ENCODE results near the gene PAK2. TPM values are rescaled to one million over a fixed set of nuclear protein-coding genes. Genes with fewer than 3 reads are reported as not detected.

Gene PAK2
- total and polyA plus RNA-seq, 5 experiments from 2014 or later, result 28.4 to 81.0 (median 30.3) TPM

DNA sequence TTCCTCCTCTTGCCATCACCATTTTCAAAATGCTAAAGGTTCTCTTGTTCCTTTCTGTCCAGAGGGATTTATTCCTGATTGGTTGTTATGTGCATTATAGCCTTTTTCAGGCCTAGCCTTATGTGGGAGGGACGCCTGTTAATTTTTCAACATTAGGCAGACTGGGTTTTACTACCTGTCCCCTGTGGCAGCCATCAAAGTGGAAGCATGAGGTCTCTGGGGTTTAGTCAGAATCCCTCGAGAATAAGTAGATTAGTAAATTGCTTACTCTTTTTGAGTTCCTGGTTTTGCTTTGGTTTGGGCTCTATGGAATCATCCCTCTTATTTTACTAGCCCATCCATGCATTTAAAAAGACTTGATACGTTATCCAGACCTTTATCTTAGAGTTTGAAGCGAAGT lies 32.4 kb downstream of the PAK2 start:
- Mint-ChIP-seq H3K9me3 (no peaks in the 10 kb centered on the region), H3K4me1 (peaks cover 35 to 82% (median 66%) of the 10 kb centered on the region in 4 donors), H3K36me3 (peaks cover 0 to 36% (median 8%) of the 10 kb centered on the region in 3 donors), H3K27ac (peak overlapping the region in 6 of 10 donors; percentile 4 to 84 (median 70)), H3K4me3 (peak overlapping the region in 6 of 10 donors; percentile 8 to 63 (median 35)), H3K27me3 (no peaks in the 10 kb centered on the region)
- ATAC-seq (no peak), DNase-seq (no peak)
- POLR2A ChIA-PET, result no interaction called here

DNA sequence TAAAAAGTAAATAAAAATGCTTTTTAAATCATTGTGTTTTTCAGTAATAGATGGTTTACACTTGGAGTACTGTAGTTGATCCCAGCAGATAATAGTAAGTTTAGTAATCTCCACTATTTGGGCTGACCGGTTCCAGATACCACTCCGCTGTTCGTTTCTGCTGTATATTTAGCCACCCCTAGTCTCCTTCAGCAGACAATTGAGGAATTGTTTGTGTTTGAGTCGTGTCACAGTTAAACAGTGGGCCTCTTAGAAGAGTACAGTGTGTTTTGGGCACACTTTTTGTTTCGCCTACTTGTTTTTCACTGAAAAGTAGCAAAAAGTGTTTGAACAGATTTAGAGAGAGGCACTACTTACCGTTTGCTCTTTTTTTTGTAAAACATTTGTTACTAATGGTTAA lies 33.2 kb downstream of the PAK2 start:
- POLR2A ChIA-PET, result no interaction called here
- no peaks in the 10 kb centered on the region for H3K9me3 Mint-ChIP-seq
- no peak for ATAC-seq
- H3K4me1 Mint-ChIP-seq, result peaks cover 37 to 82% (median 70%) of the 10 kb centered on the region in 4 donors
- peaks cover 0 to 37% (median 8%) of the 10 kb centered on the region in 3 donors for H3K36me3 Mint-ChIP-seq
- no peak for DNase-seq
- H3K27ac Mint-ChIP-seq, result peak overlapping the region in 4 of 10 donors; percentile 33 to 84 (median 42)
- H3K27me3 Mint-ChIP-seq, result no peaks in the 10 kb centered on the region
- peak overlapping the region in 2 of 10 donors; percentile 2 to 24 for H3K4me3 Mint-ChIP-seq

DNA sequence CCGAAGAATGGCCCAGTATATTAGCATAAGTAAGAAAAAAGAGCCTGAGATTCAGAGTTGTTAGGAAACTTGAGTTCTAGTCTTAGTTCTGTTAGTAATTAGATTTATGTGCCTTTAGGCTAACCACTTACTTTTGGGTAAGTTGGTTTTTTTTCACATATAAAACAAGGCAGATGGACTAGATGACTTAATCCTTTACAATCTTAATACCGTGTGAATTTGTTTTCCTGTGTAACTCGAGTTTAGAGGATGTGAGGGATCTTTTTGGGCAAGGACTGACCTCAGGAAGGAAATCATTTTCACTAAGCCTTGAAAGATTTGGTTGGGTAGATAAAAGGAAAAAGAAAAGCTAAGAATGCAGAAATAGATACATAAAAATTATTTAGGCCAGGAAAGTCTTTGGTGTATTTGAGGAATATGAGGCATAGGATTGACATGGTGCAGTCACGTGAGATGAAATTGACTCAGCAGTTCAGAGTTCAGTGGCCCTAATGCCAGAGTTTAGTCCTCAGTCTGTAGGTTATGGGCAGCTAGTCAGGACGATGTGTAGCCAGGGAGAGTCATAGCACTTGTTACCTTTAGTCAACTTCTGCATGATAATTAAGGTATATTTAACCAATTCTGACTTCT lies 34.6 kb downstream of the PAK2 start:
- H3K27ac Mint-ChIP-seq, result peak overlapping the region; percentile 5 to 84 (median 34)
- H3K4me1 Mint-ChIP-seq, result peaks cover 41 to 89% (median 80%) of the 10 kb centered on the region in 4 donors
- peak overlapping the region in 8 of 10 donors; percentile 7 to 53 (median 28) for H3K4me3 Mint-ChIP-seq
- DNase-seq (no peak), ATAC-seq (no peak)
- H3K27me3 Mint-ChIP-seq, result no peaks in the 10 kb centered on the region
- POLR2A ChIA-PET, result no interaction called here
- H3K9me3 Mint-ChIP-seq, result no peaks in the 10 kb centered on the region
- peaks cover 0 to 32% (median 9%) of the 10 kb centered on the region in 3 donors for H3K36me3 Mint-ChIP-seq

DNA sequence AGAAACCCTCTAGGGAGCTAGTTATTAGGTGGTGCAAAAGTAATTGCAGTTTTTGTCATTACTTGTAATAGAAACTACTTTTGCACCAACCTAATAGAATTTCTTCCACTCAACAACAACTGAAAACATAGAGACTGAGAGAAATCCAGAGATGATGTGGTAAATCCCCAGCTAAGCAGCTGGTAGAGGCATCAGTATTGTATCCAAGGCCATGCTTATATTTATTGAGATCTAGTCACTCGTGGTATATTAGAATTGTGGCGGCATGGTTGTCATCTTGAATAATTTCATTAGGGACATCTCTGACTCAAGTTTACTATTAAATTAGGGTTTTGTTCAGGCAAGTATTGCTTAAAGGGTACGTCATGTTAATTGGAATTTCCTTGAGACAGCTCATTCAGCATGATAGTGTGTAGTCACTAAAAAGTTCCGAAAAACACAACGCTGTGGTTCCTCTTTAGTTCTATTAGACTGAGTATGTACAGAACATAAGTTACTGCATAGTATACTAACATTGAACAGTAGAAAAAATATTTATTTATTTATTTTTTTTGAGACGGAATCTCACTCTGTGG lies 35.3 kb downstream of the PAK2 start:
- peaks cover 0 to 3% (median 0%) of the 10 kb centered on the region in 9 donors for H3K9me3 Mint-ChIP-seq
- ATAC-seq (no peak), DNase-seq (no peak)
- peaks cover 2 to 32% (median 15%) of the 10 kb centered on the region in 3 donors for H3K36me3 Mint-ChIP-seq
- peak overlapping the region in 5 of 10 donors; percentile 7 to 45 (median 25) for H3K4me3 Mint-ChIP-seq
- H3K27ac Mint-ChIP-seq, result peak overlapping the region in 6 of 10 donors; percentile 7 to 84 (median 40)
- POLR2A ChIA-PET, result no interaction called here
- H3K4me1 Mint-ChIP-seq, result peaks cover 40 to 88% (median 83%) of the 10 kb centered on the region in 4 donors
- no peaks in the 10 kb centered on the region for H3K27me3 Mint-ChIP-seq

DNA sequence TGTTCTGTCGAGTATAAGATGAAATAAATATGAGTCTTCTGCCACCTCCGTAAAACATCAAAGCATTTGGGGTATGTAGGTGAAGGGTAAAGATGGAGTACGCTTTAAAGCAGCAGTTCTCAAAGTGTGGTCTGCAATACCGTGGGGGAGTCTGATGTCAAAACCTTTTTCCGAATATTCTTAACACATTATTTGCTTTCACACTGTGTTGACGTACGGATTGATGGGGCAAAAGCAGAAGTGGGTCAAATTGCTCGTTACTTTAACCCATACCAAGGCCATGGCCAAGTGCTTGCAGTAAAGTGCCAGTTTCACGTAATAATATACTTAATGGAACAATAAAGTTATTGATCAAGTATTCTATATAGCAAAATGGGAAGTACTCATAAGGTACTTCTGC lies 36.3 kb downstream of the PAK2 start:
- Mint-ChIP-seq H3K9me3 (peaks cover 0 to 6% (median 0%) of the 10 kb centered on the region in 9 donors), H3K4me3 (peak overlapping the region in 5 of 10 donors; percentile 1 to 57 (median 18)), H3K36me3 (peaks cover 6 to 36% (median 20%) of the 10 kb centered on the region in 3 donors), H3K27me3 (no peaks in the 10 kb centered on the region), H3K27ac (peak overlapping the region in 4 of 10 donors; percentile 1 to 72 (median 48)), H3K4me1 (peaks cover 42 to 86% (median 83%) of the 10 kb centered on the region in 4 donors)
- POLR2A ChIA-PET, result no interaction called here
- no peak for ATAC-seq
- DNase-seq, result no peak

DNA sequence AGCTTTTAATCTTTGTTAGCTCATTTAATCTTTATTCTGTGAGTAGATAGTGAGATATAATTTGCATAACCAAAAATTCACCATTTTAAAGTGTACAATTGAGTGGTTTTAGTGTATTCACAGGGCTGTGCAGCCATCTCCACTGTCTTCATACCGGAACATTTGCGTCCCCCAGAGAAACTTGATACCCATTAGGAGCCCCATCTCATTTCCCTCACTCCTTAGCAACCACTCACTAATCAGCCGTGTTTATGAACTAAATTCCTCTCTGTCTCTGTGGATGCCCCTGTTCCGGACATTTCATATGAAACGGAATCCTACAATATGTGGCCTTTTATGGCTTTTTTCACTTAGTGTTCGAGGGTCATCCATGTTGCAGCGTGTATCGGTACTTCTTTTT lies 38.2 kb downstream of the PAK2 start:
- Mint-ChIP-seq H3K27me3 (no peaks in the 10 kb centered on the region), H3K4me1 (peaks cover 34 to 78% (median 69%) of the 10 kb centered on the region in 4 donors), H3K9me3 (peaks cover 0 to 6% (median 0%) of the 10 kb centered on the region in 9 donors), H3K4me3 (no peak overlapping the region), H3K27ac (peak overlapping the region in 3 of 10 donors; percentile 2 to 15 (median 4)), H3K36me3 (peaks cover 6 to 38% (median 21%) of the 10 kb centered on the region in 3 donors)
- DNase-seq, result no peak
- POLR2A ChIA-PET, result no interaction called here
- no peak for ATAC-seq

DNA sequence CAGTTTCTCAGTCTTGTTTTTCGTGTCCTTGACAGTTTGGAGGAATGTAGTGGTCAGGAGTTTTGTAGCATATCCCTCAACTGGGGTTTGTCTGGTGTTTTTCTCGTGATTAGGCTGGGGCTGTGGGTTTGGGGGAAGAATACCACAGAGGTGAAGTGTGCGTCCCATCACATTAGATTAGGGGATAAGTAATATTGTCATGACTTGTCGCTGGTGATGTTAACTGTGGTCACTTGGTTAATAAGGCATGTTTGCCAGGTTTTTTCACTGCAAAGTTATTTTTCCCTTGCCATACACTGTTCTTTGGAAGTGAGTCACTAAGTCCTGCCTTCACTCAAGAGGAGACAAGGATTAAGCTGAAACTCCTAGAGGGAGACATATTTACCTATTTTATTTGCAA lies 39.1 kb downstream of the PAK2 start:
- Mint-ChIP-seq H3K9me3 (peaks cover 0 to 6% (median 0%) of the 10 kb centered on the region in 9 donors), H3K36me3 (peaks cover 6 to 47% (median 28%) of the 10 kb centered on the region in 3 donors), H3K27me3 (no peaks in the 10 kb centered on the region), H3K4me1 (peaks cover 30 to 75% (median 61%) of the 10 kb centered on the region in 4 donors), H3K4me3 (no peak overlapping the region), H3K27ac (peak overlapping the region in 6 of 10 donors; percentile 12 to 82 (median 48))
- POLR2A ChIA-PET, result no interaction called here
- DNase-seq, result no peak
- ATAC-seq, result no peak

DNA sequence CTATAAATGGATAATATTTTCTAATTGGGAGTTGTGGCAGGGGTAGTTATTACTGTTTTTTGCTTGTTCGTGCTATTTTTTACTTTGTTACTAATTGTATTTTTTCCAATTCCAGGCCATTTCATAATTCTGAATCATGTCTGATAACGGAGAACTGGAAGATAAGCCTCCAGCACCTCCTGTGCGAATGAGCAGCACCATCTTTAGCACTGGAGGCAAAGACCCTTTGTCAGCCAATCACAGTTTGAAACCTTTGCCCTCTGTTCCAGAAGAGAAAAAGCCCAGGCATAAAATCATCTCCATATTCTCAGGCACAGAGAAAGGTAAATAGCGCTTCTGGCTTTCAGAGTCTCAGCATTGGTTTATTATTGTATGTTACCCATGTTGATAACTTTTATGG lies 42.9 kb downstream of the PAK2 start:
- POLR2A ChIA-PET, result no interaction called here
- no peak overlapping the region for H3K4me3 Mint-ChIP-seq

DNA sequence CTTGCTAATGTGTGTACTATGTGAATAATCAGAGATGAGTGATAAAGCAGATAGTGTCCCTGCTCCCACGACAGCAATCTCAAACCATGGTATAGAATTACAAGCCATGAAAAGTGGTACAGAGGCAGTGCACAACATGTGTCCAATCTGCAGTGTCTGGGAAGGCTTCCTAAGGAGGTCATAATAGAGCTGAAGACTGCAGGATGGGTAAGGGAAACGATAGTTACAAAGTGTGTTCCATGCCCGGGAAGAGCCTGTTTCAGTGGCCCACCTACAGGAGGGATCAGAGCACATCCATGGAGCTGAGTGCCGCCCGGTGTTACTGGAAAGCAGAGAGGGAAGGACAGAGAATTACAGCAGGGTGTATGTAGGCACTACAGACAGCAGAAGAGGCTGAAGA lies 48.9 kb downstream of the PAK2 start:
- Mint-ChIP-seq H3K9me3 (peaks cover 0 to 2% (median 0%) of the 10 kb centered on the region in 9 donors), H3K36me3 (peaks cover 13 to 58% (median 39%) of the 10 kb centered on the region in 3 donors), H3K4me3 (peak overlapping the region in 1 of 10 donors; percentile 34), H3K4me1 (peaks cover 23 to 39% (median 32%) of the 10 kb centered on the region in 4 donors), H3K27me3 (no peaks in the 10 kb centered on the region), H3K27ac (peak overlapping the region in 5 of 10 donors; percentile 4 to 74 (median 51))
- ATAC-seq, result no peak
- POLR2A ChIA-PET, result interaction anchor here (1.3 kb wide), 1 partner anchor 48 kb away, joined by 4 read pairs; no protein-coding TSS in a partner anchor
- DNase-seq, result no peak

More for the DNA sequence above, 42.9 kb downstream of the PAK2 start:
- no peak for DNase-seq
- Mint-ChIP-seq H3K27ac (peak overlapping the region in 2 of 10 donors; percentile 39 to 73), H3K9me3 (peaks cover 0 to 6% (median 0%) of the 10 kb centered on the region in 9 donors), H3K4me1 (peaks cover 20 to 50% (median 46%) of the 10 kb centered on the region in 4 donors), H3K36me3 (peaks cover 13 to 61% (median 43%) of the 10 kb centered on the region in 3 donors), H3K27me3 (no peaks in the 10 kb centered on the region)
- ATAC-seq, result no peak

DNA sequence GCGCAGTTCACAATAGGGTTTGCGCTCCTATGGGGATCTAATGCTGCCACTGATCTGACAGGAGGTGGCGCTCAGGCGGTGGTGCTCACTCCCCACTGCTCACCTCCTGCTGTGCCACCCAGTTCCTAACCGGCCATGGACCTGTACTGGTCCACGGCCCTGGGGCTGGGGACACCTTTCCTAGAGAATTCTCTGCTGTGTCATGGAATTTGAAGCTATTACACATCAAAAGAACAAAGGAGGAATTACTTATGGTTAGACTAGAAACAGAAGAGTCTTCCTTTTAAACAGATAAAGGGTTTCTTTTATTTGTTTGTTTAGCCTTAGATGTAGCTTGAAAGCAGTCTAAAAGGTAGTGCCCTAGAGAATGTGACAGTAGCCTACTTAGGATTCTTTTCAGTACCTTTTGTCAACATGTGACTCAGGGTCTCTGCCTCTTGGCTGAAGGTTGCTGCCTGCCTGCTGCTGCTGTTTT lies 50.3 kb downstream of the PAK2 start:
- no peak for DNase-seq
- H3K4me1 Mint-ChIP-seq, result peaks cover 24 to 42% (median 32%) of the 10 kb centered on the region in 4 donors
- H3K4me3 Mint-ChIP-seq, result no peak overlapping the region
- ATAC-seq, result no peak
- peaks cover 0 to 3% (median 0%) of the 10 kb centered on the region in 9 donors for H3K9me3 Mint-ChIP-seq
- H3K36me3 Mint-ChIP-seq, result peaks cover 14 to 56% (median 38%) of the 10 kb centered on the region in 3 donors
- no peaks in the 10 kb centered on the region for H3K27me3 Mint-ChIP-seq
- H3K27ac Mint-ChIP-seq, result no peak overlapping the region
- POLR2A ChIA-PET, result interaction anchor here (1.3 kb wide), 1 partner anchor 49 kb away, joined by 4 read pairs; no protein-coding TSS in a partner anchor

DNA sequence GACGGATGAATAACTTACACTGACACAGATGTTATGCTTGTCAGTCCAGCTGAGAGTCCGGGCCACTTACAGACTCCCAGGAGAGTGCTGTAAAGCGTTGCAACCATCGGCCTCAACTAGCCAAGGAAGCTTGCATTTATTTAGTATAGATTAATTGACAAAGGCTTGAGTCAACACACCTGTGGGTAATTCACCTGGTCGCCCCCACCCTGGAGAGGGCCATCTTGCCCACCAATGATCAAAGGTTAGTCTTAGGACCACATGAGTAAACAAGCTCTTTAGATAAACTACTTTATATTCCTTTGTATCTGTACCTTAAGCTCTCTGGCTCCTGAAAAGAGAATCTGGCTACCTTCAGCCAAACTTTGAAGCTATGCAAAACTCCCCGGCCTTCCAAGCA lies 51.0 kb downstream of the PAK2 start:
- POLR2A ChIA-PET, result no interaction called here

DNA sequence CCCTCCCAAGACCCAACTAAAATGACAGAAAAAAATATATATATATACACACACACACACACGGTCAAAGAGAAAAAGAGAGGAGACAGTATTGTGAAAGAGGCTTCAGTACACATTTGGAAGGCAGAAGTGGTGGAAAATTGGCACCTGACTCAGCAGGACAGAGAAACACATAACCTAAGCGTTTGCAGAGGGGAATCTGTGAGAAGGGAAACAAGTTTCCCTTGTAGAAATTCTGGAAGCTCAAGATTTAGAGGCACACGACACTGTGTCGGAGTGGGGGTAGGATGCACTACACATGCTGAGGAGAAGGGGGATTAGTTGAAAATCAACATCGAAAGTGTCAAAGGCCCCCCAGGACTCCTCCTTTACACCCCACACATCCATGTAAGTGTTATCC lies 53.1 kb downstream of the PAK2 start:
- H3K36me3 Mint-ChIP-seq, result peaks cover 8 to 38% (median 24%) of the 10 kb centered on the region in 3 donors
- H3K9me3 Mint-ChIP-seq, result peaks cover 0 to 3% (median 0%) of the 10 kb centered on the region in 9 donors
- no peak for DNase-seq
- no peak for ATAC-seq
- no peaks in the 10 kb centered on the region for H3K27me3 Mint-ChIP-seq
- peaks cover 21 to 39% (median 27%) of the 10 kb centered on the region in 4 donors for H3K4me1 Mint-ChIP-seq
- no peak overlapping the region for H3K4me3 Mint-ChIP-seq
- POLR2A ChIA-PET, result no interaction called here
- H3K27ac Mint-ChIP-seq, result no peak overlapping the region

More for the DNA sequence above, 51.0 kb downstream of the PAK2 start:
- Mint-ChIP-seq H3K27ac (peak overlapping the region in 1 of 10 donors; percentile 37), H3K4me3 (no peak overlapping the region), H3K9me3 (peaks cover 0 to 3% (median 0%) of the 10 kb centered on the region in 9 donors), H3K4me1 (peaks cover 25 to 38% (median 33%) of the 10 kb centered on the region in 4 donors), H3K27me3 (no peaks in the 10 kb centered on the region), H3K36me3 (peaks cover 9 to 51% (median 31%) of the 10 kb centered on the region in 3 donors)
- no peak for ATAC-seq
- DNase-seq, result no peak

Data from naive thymus-derived CD8-positive, alpha-beta T cell (primary cell).